Measurements from ENCODE around the gene RAB10. TPM values are rescaled to one million over a fixed set of nuclear protein-coding genes. Genes with fewer than 3 reads are reported as not detected.
A peak's percentile ranks its signal among the peaks of the same experiment; 100 is the strongest.

RAB10 gene
- total and polyA plus RNA-seq, 7 donors: 57.1 to 116 (median 92.0) TPM

DNA sequence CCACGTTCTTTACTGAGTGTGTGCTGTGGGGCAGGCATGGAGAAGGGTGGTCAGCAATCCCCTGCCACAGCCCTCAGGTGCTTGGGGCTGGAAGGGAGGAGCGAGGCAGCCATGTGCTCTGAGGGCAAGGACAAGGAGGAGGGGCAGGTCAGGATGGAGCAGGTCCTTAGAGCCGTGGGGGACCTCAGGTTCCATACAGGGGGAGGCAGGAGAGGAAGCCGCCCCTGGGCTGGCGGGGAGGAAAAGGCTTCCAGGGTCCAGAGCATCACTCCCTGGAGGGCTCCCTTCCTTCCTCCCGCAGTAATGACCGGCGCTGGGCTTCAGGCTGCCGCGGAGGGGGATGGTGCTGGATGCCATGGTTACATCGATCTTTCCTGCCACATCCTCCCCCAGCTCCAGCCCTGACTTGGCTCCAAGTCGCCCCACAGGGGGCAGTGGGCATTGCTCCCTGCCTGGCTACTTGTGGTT lies 145.6 kb downstream of the RAB10 start:
- WGBS, 2 donors: 22 to 31% methylated on average over 12 of the region's 12 CpGs
- Histone ChIP-seq H3K27me3 (peaks cover 3 to 21% (median 18%) of the 10 kb centered on the region in 3 donors), H3K9me3 (no peaks in the 10 kb centered on the region), H3K36me3 (no peaks in the 10 kb centered on the region), H3K4me3 (peak overlapping the region in 2 of 4 donors; percentile 47 to 57), H3K4me1 (peaks cover 0 to 17% (median 11%) of the 10 kb centered on the region in 4 donors), H3K27ac (no peak overlapping the region)
- intact Hi-C loops (cut with DNase I): no loop called here
- TF ChIP-seq POLR2A (IDR thresholded peaks at IDR 0.05): no peak
- TF ChIP-seq, protein P1, sequence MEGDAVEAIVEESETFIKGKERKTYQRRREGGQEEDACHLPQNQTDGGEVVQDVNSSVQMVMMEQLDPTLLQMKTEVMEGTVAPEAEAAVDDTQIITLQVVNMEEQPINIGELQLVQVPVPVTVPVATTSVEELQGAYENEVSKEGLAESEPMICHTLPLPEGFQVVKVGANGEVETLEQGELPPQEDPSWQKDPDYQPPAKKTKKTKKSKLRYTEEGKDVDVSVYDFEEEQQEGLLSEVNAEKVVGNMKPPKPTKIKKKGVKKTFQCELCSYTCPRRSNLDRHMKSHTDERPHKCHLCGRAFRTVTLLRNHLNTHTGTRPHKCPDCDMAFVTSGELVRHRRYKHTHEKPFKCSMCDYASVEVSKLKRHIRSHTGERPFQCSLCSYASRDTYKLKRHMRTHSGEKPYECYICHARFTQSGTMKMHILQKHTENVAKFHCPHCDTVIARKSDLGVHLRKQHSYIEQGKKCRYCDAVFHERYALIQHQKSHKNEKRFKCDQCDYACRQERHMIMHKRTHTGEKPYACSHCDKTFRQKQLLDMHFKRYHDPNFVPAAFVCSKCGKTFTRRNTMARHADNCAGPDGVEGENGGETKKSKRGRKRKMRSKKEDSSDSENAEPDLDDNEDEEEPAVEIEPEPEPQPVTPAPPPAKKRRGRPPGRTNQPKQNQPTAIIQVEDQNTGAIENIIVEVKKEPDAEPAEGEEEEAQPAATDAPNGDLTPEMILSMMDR (IDR thresholded peaks at IDR 0.05): no peak
- TF ChIP-seq POLR2AphosphoS5 (IDR thresholded peaks at IDR 0.05): no peak
- no peak for TF ChIP-seq EP300 (IDR thresholded peaks at IDR 0.05)
- DNase-seq: no peak

GRCh38 chr2:26182441-26182840 lies 148.6 kb downstream of the RAB10 start:
- no peaks in the 10 kb centered on the region for H3K36me3 ChIP-seq
- DNase-seq: no peak
- H3K27me3 ChIP-seq: no peaks in the 10 kb centered on the region
- H3K4me1 ChIP-seq: peaks cover 0 to 22% (median 19%) of the 10 kb centered on the region in 4 donors
- TF ChIP-seq POLR2AphosphoS5 (IDR thresholded peaks at IDR 0.05) (no peak), EP300 (IDR thresholded peaks at IDR 0.05) (no peak), POLR2A (IDR thresholded peaks at IDR 0.05) (no peak)
- TF ChIP-seq, protein P1 (IDR thresholded peaks at IDR 0.05): no peak
- no peaks in the 10 kb centered on the region for H3K9me3 ChIP-seq
- intact Hi-C loops (cut with DNase I): no loop called here
- WGBS, 2 donors: 85 to 92% methylated on average over 5 of the region's 5 CpGs
- no peak overlapping the region for H3K4me3 ChIP-seq
- H3K27ac ChIP-seq: no peak overlapping the region

GRCh38 chr2:26182887-26183630 lies 149.2 kb downstream of the RAB10 start:
- TF ChIP-seq POLR2A (IDR thresholded peaks at IDR 0.05): no peak
- no peak for TF ChIP-seq POLR2AphosphoS5 (IDR thresholded peaks at IDR 0.05)
- TF ChIP-seq, protein P1 (IDR thresholded peaks at IDR 0.05): no peak
- no peak for TF ChIP-seq EP300 (IDR thresholded peaks at IDR 0.05)
- WGBS, 2 donors: 95 to 98% methylated on average over 11 of the region's 11 CpGs
- no peaks in the 10 kb centered on the region for H3K27me3 ChIP-seq
- no peak overlapping the region for H3K4me3 ChIP-seq
- no peaks in the 10 kb centered on the region for H3K9me3 ChIP-seq
- no peak overlapping the region for H3K27ac ChIP-seq
- intact Hi-C loops (cut with DNase I): no loop called here
- H3K36me3 ChIP-seq: no peaks in the 10 kb centered on the region
- peak; percentile 34 for DNase-seq
- H3K4me1 ChIP-seq: peaks cover 0 to 22% (median 19%) of the 10 kb centered on the region in 4 donors

- TF ChIP-seq EP300 (IDR thresholded peaks at IDR 0.05) (no peak), POLR2A (IDR thresholded peaks at IDR 0.05) (no peak), POLR2AphosphoS5 (IDR thresholded peaks at IDR 0.05) (no peak)
- TF ChIP-seq, protein P1 (IDR thresholded peaks at IDR 0.05): no peak
- Histone ChIP-seq H3K9me3 (no peaks in the 10 kb centered on the region), H3K4me3 (peak overlapping the region; percentile 36 to 68 (median 59)), H3K36me3 (no peaks in the 10 kb centered on the region), H3K4me1 (peaks cover 0 to 15% (median 13%) of the 10 kb centered on the region in 4 donors), H3K27me3 (no peaks in the 10 kb centered on the region), H3K27ac (peak overlapping the region in 2 of 4 donors; percentile 59 to 65)
- peak; percentile 70 for DNase-seq
- intact Hi-C loops (cut with DNase I): no loop called here
- WGBS, 2 donors: 69 to 77% methylated on average over 34 of the region's 34 CpGs
Observed at GRCh38 chr2:26184121-26184520, 150.2 kb downstream of the RAB10 start.
